Measurements from ENCODE around the gene TRIM66.

The TRIM66 gene

DNA sequence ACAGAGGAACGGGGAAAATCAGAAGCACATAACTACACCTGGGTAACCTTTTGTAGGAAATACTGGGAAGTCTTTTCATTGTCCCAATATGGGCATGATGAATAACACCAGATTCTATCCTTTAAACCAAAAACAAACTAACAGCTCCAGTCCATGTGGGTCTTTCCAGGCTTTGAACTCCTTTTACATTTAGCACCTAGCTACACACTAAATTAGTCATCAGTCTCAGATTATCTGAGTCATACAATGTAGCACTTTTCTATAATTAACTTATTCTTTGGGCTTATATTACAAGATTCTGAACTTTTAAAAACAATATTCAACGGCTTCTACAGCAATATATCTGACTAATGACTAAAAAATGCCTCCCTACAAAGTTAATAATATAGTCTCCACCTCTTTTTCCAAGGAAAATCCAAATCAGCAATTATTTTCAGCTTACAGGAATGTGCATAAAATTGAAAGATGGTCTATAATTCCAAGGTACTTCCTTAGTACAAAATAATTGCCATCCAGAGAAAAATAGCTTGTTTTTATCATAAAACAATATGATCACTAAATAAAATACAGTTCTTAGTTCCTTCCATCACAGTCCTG is 114.8 kb downstream of the TRIM66 start:
- TF ChIP-seq, protein P1, sequence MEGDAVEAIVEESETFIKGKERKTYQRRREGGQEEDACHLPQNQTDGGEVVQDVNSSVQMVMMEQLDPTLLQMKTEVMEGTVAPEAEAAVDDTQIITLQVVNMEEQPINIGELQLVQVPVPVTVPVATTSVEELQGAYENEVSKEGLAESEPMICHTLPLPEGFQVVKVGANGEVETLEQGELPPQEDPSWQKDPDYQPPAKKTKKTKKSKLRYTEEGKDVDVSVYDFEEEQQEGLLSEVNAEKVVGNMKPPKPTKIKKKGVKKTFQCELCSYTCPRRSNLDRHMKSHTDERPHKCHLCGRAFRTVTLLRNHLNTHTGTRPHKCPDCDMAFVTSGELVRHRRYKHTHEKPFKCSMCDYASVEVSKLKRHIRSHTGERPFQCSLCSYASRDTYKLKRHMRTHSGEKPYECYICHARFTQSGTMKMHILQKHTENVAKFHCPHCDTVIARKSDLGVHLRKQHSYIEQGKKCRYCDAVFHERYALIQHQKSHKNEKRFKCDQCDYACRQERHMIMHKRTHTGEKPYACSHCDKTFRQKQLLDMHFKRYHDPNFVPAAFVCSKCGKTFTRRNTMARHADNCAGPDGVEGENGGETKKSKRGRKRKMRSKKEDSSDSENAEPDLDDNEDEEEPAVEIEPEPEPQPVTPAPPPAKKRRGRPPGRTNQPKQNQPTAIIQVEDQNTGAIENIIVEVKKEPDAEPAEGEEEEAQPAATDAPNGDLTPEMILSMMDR (IDR thresholded peaks at IDR 0.05; ENCODE audit: low read depth, low read length, missing control alignments), result no peak

DNA sequence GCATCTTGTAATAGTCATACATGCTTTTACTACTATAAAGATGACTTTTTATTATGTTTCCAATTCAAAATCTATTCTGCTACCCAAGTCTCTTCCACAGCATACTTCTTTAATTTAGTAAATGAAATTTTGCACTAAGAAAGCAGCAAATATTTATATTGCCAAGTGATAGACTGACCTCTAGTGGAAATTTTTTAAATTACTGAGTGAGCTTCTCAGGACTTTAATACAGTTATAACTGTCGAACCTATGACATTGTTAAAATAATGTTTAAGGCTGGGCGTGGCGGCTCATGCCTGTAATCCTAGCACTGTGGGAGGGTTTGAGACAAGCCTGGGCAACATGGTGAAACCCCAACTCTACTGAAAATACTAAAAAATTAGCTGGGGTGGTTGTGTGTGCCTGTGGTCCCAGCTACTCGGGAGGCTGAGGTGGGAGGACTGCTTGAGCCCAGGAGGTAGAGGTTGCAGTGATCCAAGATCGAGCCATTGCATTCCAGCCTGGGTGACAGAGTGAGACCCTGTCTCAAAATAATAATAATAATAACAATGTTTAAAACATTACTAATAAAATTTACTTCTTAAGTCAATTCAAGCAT is 115.8 kb downstream of the TRIM66 start:
- H3K4me3 ChIP-seq (ENCODE audit: low read depth, low read length), result no peak overlapping the region
- TF ChIP-seq, protein P1 (IDR thresholded peaks at IDR 0.05; ENCODE audit: low read depth, low read length, missing control alignments), result peak; percentile 22
- no peak for DNase-seq (ENCODE audit: low read depth)

More for the DNA sequence above, 114.8 kb downstream of the TRIM66 start:
- DNase-seq (ENCODE audit: low read depth), result no peak
- no peak overlapping the region for H3K4me3 ChIP-seq (ENCODE audit: low read depth, low read length)

DNA sequence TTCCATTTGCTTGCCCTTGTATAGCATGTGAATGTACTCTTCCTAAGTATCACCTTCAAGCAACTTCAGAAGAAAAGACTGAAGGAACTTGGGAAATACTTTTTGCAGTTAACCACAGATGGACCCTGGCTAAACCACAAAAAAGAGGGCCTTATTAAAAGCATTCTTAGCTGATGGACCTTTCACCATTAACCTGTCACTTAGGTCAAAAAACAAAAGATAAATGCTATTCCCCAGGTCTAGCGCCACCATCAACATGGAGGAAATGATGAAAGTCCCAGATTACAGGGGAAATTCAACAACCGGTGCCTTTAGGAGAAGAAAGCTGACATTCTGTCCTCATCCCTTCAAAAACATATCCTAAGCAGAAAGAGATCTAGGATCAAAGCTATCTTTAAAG is 117.9 kb downstream of the TRIM66 start:
- TF ChIP-seq, protein P1 (IDR thresholded peaks at IDR 0.05; ENCODE audit: low read depth, low read length, missing control alignments), result no peak
- DNase-seq (ENCODE audit: low read depth), result no peak
- H3K4me3 ChIP-seq (ENCODE audit: low read depth, low read length), result no peak overlapping the region

Data from GM12864 (cell line).